Erythroblast (primary cell): ENCODE results near the gene PDCD4.

Experiments used
- GATA1 ChIP-seq: IDR thresholded peaks from 2 replicates; pipeline ENCODE4 v1.6.1; 2011; ENCODE audit warnings: low read depth, mild to moderate bottlenecking, control low read depth, low read length, moderate library complexity
- POLR2A ChIP-seq: IDR thresholded peaks from 2 replicates; pipeline ENCODE4 v1.6.1; 2011; ENCODE audit warnings: mild to moderate bottlenecking, low read length

DNA sequence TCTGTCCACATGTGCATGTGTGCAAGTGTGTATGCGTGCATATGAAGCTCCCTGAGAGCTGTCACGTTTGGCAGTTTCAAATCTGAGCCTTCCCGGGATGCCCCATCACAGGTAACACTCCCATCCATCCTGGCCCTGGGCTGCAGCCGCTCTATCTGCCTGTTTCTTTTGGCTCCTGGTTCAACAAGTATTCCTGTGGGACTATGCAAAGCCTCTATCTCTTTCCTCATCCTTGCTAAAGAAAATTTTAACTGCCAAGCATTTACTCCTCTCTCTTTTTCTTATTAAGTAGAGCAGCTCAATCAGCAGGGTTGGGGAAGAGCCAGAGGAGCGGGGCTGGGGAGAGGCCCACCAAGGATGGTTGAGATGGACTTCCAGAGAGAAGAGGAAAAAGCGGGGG, 24.4 kb upstream of the PDCD4 start:
- TF ChIP-seq POLR2A (no peak), GATA1 (no peak)
